Activated T-helper 17 cell treated with anti-CD3 and anti-CD28 coated beads, Interleukin-2, amount 50 U/mL, for 72 hours (primary cell): Measurements from ENCODE around the gene TARDBP. TPM values are rescaled to one million over a fixed set of nuclear protein-coding genes. Genes with fewer than 3 reads are reported as not detected.
"Not testable (repeated sequence)": the region's sequence is repeated elsewhere in the genome, so short reads cannot be mapped to it uniquely, and the experiment has no call there.

Experiments used
- ATAC-seq: fragments of 150-1000 bp; cut with Tn5 transposase; replicated peaks from 2 replicates; pipeline ENCODE4 v1.10.0; 2021; ENCODE audit warnings: mild to moderate bottlenecking, moderate library complexity
- H3K27ac Mint-ChIP-seq: one replicate; pipeline ENCODE4 v1.8.0; 2022; ENCODE audit warnings: mixed read lengths
- H3K27me3 Mint-ChIP-seq: one replicate; pipeline ENCODE4 v1.8.0; 2022; ENCODE audit warnings: mixed read lengths
- H3K36me3 Mint-ChIP-seq: one replicate; pipeline ENCODE4 v1.8.0; 2022; ENCODE audit warnings: low read depth, mild to moderate bottlenecking, mixed read lengths
- H3K4me1 Mint-ChIP-seq: one replicate; pipeline ENCODE4 v1.8.0; 2022; ENCODE audit warnings: mixed read lengths
- H3K4me3 Mint-ChIP-seq: one replicate; pipeline ENCODE4 v1.8.0; 2022; ENCODE audit warnings: mild to moderate bottlenecking, mixed read lengths
- H3K9me3 Mint-ChIP-seq: one replicate; pipeline ENCODE4 v1.8.0; 2022; ENCODE audit warnings: mixed read lengths
- total RNA-seq, 2 donors: library from RNA; stranded (reverse); gene quantifications; one replicate each; pipeline ENCODE4 v1.2.3, GENCODE V29; 2022

TARDBP gene
- total RNA-seq, 2 donors from 2014 or later: 120 to 186 TPM

DNA sequence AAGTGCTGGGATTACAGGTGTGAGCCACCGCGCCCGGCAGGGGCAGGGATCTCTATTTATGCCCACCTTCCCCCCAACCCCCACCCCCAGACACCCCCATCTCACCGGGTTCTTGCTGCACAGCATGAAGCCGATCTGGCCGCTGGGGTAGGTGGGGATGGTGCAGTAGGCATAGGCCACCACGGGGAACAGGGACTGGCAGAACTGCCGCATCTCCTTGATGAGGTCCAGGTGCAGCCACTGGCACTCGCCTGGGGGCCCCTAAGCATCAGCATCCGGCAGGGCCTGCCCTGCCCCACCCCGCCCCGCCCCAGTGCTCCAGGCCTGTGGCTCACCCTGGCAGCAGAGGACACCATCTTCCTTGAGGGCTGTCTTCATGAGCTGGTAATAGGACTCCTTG lies 43.2 kb downstream of the TARDBP start:
- no peaks in the 10 kb centered on the region for H3K9me3 Mint-ChIP-seq
- peaks cover 50% of the 10 kb centered on the region for H3K36me3 Mint-ChIP-seq
- H3K4me1 Mint-ChIP-seq: peaks cover 3% of the 10 kb centered on the region
- no peak overlapping the region for H3K4me3 Mint-ChIP-seq
- H3K27ac Mint-ChIP-seq: no peak overlapping the region
- ATAC-seq: no peak
- H3K27me3 Mint-ChIP-seq: no peaks in the 10 kb centered on the region

DNA sequence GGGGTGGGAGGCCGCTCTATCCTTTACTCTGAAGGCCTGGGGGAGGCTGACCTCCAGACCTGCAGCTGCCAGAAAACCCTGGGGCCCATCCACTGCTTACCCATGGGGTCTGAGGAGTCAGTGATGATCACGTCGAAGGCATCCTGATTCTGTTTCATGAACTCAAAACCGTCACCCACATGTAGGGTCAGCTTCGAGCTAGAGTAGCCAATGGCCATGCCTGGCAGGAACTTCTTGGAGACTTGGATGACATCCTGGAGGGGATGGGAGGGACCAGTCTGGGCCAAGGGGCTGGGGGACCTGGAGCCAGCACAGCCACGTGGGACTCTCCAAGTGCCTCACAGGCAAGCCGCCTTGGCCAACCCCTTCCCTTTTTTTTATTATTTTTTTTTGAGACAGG lies 44.0 kb downstream of the TARDBP start:
- no peak overlapping the region for H3K4me3 Mint-ChIP-seq
- H3K36me3 Mint-ChIP-seq: peaks cover 50% of the 10 kb centered on the region
- H3K9me3 Mint-ChIP-seq: no peaks in the 10 kb centered on the region
- ATAC-seq: no peak
- H3K27me3 Mint-ChIP-seq: no peaks in the 10 kb centered on the region
- peaks cover 7% of the 10 kb centered on the region for H3K4me1 Mint-ChIP-seq
- no peak overlapping the region for H3K27ac Mint-ChIP-seq

DNA sequence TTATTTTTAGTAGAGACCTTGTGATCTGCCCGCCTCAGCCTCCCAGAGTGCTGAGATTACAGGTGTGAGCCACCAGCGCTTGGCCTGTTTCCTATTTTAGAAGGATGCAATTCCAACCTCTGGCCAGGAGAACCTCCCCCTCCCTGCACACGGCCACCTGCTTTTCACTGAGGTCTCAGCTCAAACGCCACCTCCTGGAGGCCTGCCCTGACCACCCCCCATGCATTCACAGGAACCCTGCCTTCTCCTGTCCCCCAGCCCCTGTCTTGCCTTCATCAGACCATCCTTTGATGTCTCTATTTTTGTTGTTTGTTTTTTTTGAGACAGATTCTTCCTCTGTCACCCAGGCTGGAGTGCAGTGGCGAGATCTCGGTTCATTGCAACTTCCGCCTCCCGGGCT lies 45.0 kb downstream of the TARDBP start:
- no peaks in the 10 kb centered on the region for H3K9me3 Mint-ChIP-seq
- H3K36me3 Mint-ChIP-seq: peaks cover 50% of the 10 kb centered on the region
- H3K27me3 Mint-ChIP-seq: no peaks in the 10 kb centered on the region
- H3K4me3 Mint-ChIP-seq: no peak overlapping the region
- H3K27ac Mint-ChIP-seq: no peak overlapping the region
- peaks cover 12% of the 10 kb centered on the region for H3K4me1 Mint-ChIP-seq
- no peak for ATAC-seq

GRCh38 chr1:11058026-11058425 lies 45.6 kb downstream of the TARDBP start:
- peak overlapping the region; percentile 94 for H3K4me3 Mint-ChIP-seq
- peaks cover 54% of the 10 kb centered on the region for H3K36me3 Mint-ChIP-seq
- peaks cover 17% of the 10 kb centered on the region for H3K4me1 Mint-ChIP-seq
- no peaks in the 10 kb centered on the region for H3K27me3 Mint-ChIP-seq
- H3K27ac Mint-ChIP-seq: no peak overlapping the region
- no peak for ATAC-seq
- no peaks in the 10 kb centered on the region for H3K9me3 Mint-ChIP-seq

DNA sequence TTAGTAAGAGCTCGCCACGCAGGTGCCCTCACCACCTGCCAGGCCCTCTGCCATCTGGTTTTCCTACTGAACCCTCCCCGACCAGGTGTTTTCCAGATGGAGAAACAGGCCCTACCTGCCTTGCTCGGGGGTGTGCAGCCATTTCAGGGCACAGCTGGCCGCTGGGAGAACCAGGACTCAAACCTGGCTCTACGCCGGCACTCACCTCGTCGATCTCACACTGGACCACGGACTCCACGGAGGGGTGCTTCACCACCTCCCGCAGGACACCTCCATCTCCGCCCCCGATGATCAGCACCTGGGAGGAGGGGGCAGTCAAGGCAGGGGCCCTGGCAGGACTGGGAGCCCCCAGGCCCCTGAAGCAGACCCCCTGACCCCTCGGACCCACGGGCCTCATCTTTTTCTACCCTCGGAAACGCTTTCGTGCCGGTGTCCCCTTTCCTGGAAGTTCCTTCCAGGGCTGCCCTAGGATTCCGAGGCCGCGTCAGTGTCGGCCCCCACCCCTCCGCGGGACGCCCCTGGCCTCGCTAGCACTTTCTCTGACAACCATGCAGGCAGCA lies 46.2 kb downstream of the TARDBP start:
- peak overlapping the region; percentile 94 for H3K27ac Mint-ChIP-seq

DNA sequence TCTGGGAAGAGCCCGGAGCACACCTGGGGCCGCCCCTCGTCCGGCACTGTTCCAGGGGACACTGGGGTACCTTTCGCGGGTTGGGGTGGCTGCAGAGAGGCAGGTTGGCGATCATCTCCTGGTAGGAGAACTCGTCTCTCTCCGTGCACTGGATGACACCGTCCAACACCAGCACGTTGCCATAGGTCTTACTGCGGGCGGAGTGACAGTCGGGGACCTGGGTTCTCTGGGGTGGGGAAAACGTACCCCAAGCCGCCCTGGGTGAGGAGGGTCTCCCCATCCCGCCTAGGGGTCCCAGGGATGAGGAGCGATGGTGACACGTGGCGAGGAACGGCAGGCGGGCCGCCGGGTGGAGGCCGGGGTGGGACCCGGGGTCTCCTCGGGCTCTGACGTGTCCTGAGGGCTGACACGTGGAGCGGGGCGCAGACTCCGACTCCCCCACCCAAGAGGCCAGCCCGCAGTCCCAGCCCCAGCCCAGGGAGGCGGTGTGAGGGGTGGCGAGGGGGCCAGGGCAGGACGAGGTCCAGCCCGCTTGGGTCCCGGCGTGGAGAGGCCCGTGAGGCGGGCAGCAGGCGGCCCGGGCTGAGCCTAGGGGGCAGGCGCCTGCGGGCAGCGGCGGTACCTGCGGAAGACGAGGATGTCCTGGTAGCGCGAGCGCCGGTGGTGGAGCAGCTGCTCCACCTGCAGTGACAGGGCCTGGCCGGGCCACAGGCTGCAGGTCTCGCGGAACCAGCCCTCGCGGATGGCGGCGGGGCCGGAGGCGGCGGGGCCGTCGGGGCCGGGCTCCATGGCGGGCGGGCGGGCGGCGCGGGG lies 46.9 kb downstream of the TARDBP start:
- peak overlapping the region; percentile 94 for H3K27ac Mint-ChIP-seq
- peaks cover 21% of the 10 kb centered on the region for H3K4me1 Mint-ChIP-seq
- peak; percentile 15 for ATAC-seq
- H3K4me3 Mint-ChIP-seq: peak overlapping the region; percentile 94
- H3K27me3 Mint-ChIP-seq: no peaks in the 10 kb centered on the region
- H3K9me3 Mint-ChIP-seq: no peaks in the 10 kb centered on the region
- H3K36me3 Mint-ChIP-seq: peaks cover 62% of the 10 kb centered on the region

More for the DNA sequence above, 46.2 kb downstream of the TARDBP start:
- ATAC-seq: no peak
- peak overlapping the region; percentile 94 for H3K4me3 Mint-ChIP-seq
- peaks cover 21% of the 10 kb centered on the region for H3K4me1 Mint-ChIP-seq
- H3K27me3 Mint-ChIP-seq: no peaks in the 10 kb centered on the region
- H3K9me3 Mint-ChIP-seq: no peaks in the 10 kb centered on the region
- peaks cover 61% of the 10 kb centered on the region for H3K36me3 Mint-ChIP-seq

DNA sequence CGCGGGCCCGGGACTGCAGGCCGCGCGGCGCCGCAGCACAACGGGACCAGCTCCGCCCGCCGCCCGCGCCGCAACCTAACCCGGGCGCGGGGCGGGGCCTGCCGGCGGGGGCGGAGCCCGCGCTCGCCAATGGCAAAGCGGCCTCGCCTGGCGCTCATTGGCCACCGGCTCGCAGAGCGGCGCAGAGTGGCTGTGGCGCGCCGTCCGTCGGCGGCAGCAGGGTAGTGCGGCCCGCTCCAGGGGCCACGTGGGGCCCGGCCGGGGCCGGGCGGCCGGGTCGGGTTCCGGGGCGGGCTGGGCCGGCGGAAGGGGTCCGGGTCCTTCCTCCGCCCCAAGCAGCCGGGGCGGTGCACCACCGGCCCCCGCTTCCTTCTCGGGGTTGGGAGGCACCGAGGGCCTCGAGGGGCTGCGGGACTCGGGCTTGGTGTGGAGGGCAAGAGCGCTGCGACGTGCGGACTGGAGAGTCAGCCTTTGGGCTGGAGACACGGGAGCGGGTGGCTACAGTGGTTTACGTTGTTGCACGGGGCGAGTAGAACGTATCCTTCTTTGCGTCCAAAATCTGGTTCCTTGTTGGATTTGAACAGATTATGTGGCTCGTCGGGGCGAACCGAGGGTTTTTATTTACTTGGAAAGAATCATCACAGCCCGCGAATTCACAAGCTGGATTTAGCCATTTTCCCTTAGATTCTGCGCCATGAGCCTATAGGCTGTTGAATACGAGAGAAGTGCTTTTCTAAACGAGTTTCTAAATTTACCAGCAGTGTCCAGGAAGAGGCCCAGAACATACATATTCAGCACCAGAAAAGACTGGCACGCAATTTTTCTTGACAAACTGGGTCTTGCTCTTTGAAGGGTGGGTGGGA lies 47.7 kb downstream of the TARDBP start, which contains the start of gene SRM:
SRM (minus strand) TSS at position 51 of the 863 bp plus-strand sequence. CDS start 75 bp downstream, outside the sequence.
- Mint-ChIP-seq H3K4me3 (peak within 1 kb of the TSS; percentile 94), H3K36me3 (peaks cover 64% of the 10 kb centered on the region), H3K4me1 (peaks cover 21% of the 10 kb centered on the region), H3K27me3 (no peaks in the 10 kb centered on the region), H3K9me3 (no peaks in the 10 kb centered on the region), H3K27ac (peak within 1 kb of the TSS; percentile 94)
- peak; percentile 96 for ATAC-seq

DNA sequence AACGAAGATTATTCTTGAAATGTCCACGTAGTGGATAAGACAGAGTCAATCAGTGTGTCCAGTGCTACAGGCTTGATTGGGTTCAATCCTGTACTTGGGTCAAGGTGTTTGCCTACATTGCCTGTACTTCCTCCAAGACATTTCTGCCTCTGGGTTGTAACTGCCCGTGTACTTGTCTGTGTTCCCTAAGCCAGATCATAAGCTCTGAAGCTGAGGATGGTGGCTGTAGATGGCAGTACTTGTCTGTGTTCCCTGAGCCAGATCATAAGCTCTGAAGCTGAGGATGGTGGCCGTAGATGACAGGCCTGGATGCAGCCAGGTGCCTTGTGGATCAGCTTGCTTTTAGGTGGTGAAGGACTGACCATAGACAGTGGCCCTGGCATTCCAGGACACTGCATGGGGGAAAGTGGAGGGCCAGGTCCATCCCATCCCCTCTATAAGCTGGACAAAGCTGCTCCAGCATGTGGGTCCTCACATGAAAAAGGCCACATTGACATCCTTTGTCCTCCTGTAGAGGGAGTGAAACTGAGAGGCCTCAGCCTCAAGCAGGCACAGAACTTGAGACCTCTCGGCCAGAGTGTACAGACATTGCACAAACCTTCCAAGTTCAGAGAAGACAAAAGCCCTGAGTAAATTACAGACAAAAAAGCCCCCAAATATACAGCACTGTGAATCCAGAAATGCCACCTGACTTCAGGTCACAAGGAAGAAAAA lies 49.4 kb downstream of the TARDBP start:
- peak overlapping the region; percentile 93 for H3K4me3 Mint-ChIP-seq

GRCh38 chr1:11062965-11063401 lies 50.5 kb downstream of the TARDBP start:
- Mint-ChIP-seq H3K27me3 (no peaks in the 10 kb centered on the region), H3K36me3 (peaks cover 65% of the 10 kb centered on the region), H3K27ac (no peak overlapping the region), H3K9me3 (no peaks in the 10 kb centered on the region), H3K4me3 (peak overlapping the region; percentile 93), H3K4me1 (peaks cover 21% of the 10 kb centered on the region)
- ATAC-seq: peak; percentile 43

More for the DNA sequence above, 49.4 kb downstream of the TARDBP start:
- Mint-ChIP-seq H3K27me3 (no peaks in the 10 kb centered on the region), H3K27ac (peak overlapping the region; percentile 28), H3K4me1 (peaks cover 21% of the 10 kb centered on the region), H3K36me3 (peaks cover 65% of the 10 kb centered on the region), H3K9me3 (no peaks in the 10 kb centered on the region)
- ATAC-seq: no peak

DNA sequence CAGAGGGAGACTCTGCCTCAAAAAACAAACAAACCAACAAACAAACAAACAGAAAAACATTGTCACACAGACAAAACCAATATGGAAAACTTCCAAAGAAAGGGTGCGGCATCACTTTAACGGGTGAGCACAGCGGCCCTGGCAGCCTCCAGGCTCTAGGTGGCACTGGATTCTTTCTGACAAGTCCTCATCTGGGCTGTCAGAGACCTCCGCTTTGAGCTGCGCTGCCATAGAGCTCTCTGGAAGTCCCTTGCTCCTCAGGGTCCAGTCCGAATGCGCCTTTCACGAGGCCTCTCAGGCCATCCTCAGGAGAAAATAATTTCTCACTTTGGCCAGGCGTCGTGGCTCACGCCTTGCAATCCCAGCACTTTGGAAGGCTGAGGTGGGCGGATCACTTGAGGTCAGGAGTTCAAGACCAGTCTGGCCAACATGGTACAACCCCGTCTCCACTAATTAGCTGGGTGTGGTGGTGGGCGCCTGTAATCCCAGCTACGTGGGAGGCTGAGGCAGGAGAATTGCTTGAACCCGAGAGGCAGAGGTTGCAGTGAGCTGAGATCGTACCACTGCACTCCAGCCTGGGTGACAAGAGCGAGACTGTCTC lies 51.6 kb downstream of the TARDBP start:
- ATAC-seq, H3K27ac Mint-ChIP-seq, H3K27me3 Mint-ChIP-seq, H3K9me3 Mint-ChIP-seq, H3K4me3 Mint-ChIP-seq: not testable (repeated sequence)
- peaks cover 21% of the 10 kb centered on the region for H3K4me1 Mint-ChIP-seq
- peaks cover 65% of the 10 kb centered on the region for H3K36me3 Mint-ChIP-seq

DNA sequence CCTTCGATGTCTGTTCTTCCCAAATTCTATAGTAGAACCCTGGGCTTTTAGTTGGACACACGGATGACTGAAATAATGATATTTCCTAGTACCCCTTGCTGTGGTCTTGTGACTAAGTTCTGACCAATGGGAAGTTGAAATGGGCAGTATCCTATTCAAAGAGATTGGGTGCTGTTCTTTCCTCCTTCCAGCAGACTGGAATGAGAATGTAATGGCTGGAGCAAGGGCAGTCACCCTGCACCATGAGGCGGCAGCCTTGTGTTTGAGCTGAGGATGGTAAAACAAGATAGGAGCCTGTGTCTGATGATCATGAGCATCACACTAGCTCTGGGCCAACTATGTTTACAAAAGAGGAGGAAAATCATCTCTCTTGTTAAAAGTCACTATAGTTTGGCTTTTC lies 52.5 kb downstream of the TARDBP start:
- no peak for ATAC-seq
- H3K4me1 Mint-ChIP-seq: peaks cover 21% of the 10 kb centered on the region
- H3K36me3 Mint-ChIP-seq: peaks cover 70% of the 10 kb centered on the region
- no peak overlapping the region for H3K4me3 Mint-ChIP-seq
- no peaks in the 10 kb centered on the region for H3K9me3 Mint-ChIP-seq
- H3K27ac Mint-ChIP-seq: no peak overlapping the region
- no peaks in the 10 kb centered on the region for H3K27me3 Mint-ChIP-seq

DNA sequence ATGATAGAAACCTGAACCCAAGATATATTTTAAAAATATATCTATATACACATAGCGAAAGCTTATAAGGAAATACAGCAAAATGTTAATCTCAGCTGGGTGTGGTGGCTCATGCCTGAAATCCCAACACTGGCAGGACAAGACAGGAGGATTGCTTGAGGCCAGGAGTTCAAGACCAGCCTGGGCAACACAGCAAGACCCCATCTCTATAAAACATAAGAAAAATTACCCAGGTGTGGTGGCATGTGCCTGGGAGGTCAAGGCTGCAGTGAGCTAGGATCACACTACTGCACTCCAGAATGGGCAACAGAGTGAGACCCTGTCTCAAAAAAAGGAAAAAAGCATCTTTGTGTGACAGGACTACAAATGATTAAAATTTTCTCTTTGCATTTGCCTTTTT lies 53.3 kb downstream of the TARDBP start:
- Mint-ChIP-seq H3K4me1 (peaks cover 18% of the 10 kb centered on the region), H3K36me3 (peaks cover 79% of the 10 kb centered on the region), H3K27ac (no peak overlapping the region), H3K27me3 (no peaks in the 10 kb centered on the region), H3K4me3 (no peak overlapping the region), H3K9me3 (no peaks in the 10 kb centered on the region)
- ATAC-seq: no peak

- peaks cover 97% of the 10 kb centered on the region for H3K36me3 Mint-ChIP-seq
- H3K27ac Mint-ChIP-seq: no peak overlapping the region
- H3K27me3 Mint-ChIP-seq: no peaks in the 10 kb centered on the region
- peaks cover 10% of the 10 kb centered on the region for H3K4me1 Mint-ChIP-seq
- ATAC-seq: no peak
- H3K4me3 Mint-ChIP-seq: no peak overlapping the region
- H3K9me3 Mint-ChIP-seq: no peaks in the 10 kb centered on the region
Measured at GRCh38 chr1:11067716-11068599, 55.5 kb downstream of the TARDBP start.
